CD14-positive monocyte (primary cell): ENCODE data around the gene DRAM2. TPM values are rescaled to one million over a fixed set of nuclear protein-coding genes. Genes with fewer than 3 reads are reported as not detected.

Source experiments
- DNase-seq, 3 donors: peaks; one replicate each; pipeline ENCODE4 v3.0.0-alpha.2; 2011 to 2022
- H2AFZ ChIP-seq: 2 replicates; pipeline ENCODE4 v1.6.0; 2012; ENCODE audit warnings: mild to moderate bottlenecking, low read depth, low read length, inconsistent platforms; ENCODE audit not compliant: insufficient read depth, poor library complexity, severe bottlenecking
- H3K27ac ChIP-seq, 2 donors: 1 replicate in 1 of 2; 2 replicates in 1 of 2; pipeline ENCODE4 v1.5.1; 2012 to 2013; ENCODE audit warnings: low read length in 2 of 2, control low read depth in 1 of 2, inconsistent platforms in 1 of 2, low read depth in 1 of 2, mild to moderate bottlenecking in 1 of 2
- H3K27me3 ChIP-seq, 2 donors: one replicate each; pipeline versions ENCODE4 v1.6.0 to v1.6.1; 2011 to 2013; ENCODE audit warnings: low read length in 2 of 2; ENCODE audit not compliant: control insufficient read depth in 2 of 2, insufficient read depth in 2 of 2
- H3K36me3 ChIP-seq, 2 donors: replicated peaks in 1 of 2; 1 replicate in 1 of 2; 2 replicates in 1 of 2; pipeline versions ENCODE4 v1.5.1 to v1.6.1; 2012 to 2013; ENCODE audit warnings: low read length in 2 of 2, control low read depth in 1 of 2, inconsistent platforms in 1 of 2, mild to moderate bottlenecking in 1 of 2; ENCODE audit not compliant: insufficient read depth in 2 of 2, control insufficient read depth in 1 of 2
- H3K4me1 ChIP-seq, 2 donors: 1 replicate in 1 of 2; 2 replicates in 1 of 2; pipeline versions ENCODE4 v1.5.1 to v1.6.1; 2012 to 2013; ENCODE audit warnings: low read length in 2 of 2, control low read depth in 1 of 2, inconsistent platforms in 1 of 2, mild to moderate bottlenecking in 1 of 2, moderate library complexity in 1 of 2; ENCODE audit not compliant: insufficient read depth in 2 of 2, control insufficient read depth in 1 of 2
- H3K4me2 ChIP-seq: replicated peaks from 2 replicates; pipeline ENCODE3; 2012; ENCODE audit warnings: low read length, moderate library complexity, mild to moderate bottlenecking; ENCODE audit not compliant: poor library complexity, severe bottlenecking; ENCODE audit errors: extremely low read depth
- H3K4me3 ChIP-seq, 3 experiments: fragments of 200-600 bp in 1 of 3; sonication (generic) in 1 of 3; replicated peaks in 1 of 3; 1 replicate in 2 of 3; 2 replicates in 1 of 3; pipeline ENCODE4 v1.5.1; 2011 to 2013; ENCODE audit warnings: low read length in 3 of 3, mild to moderate bottlenecking in 3 of 3, control low read depth in 2 of 3, low read depth in 2 of 3, inconsistent platforms in 1 of 3, moderate library complexity in 1 of 3
- H3K79me2 ChIP-seq: 2 replicates; pipeline ENCODE4 v1.6.0; 2012; ENCODE audit warnings: mild to moderate bottlenecking, control low read depth, inconsistent platforms, low read length, moderate library complexity; ENCODE audit not compliant: insufficient read depth
- H3K9ac ChIP-seq: 2 replicates; pipeline ENCODE4 v1.6.0; 2017; ENCODE audit warnings: low read length, mild to moderate bottlenecking; ENCODE audit not compliant: insufficient read depth, poor library complexity, severe bottlenecking
- H3K9me3 ChIP-seq, 2 donors: replicated peaks in 1 of 2; 1 replicate in 1 of 2; 2 replicates in 1 of 2; pipeline versions ENCODE4 v1.5.1 to v1.6.1; 2012 to 2013; ENCODE audit warnings: low read length in 2 of 2, control low read depth in 1 of 2; ENCODE audit not compliant: control insufficient read depth in 1 of 2, insufficient read depth in 1 of 2
- H4K20me1 ChIP-seq: 2 replicates; pipeline ENCODE4 v1.6.0; 2012; ENCODE audit warnings: mild to moderate bottlenecking, low read length, control low read depth, moderate library complexity; ENCODE audit not compliant: insufficient read depth
- H3K27ac Mint-ChIP-seq, 7 donors: one replicate each; pipeline ENCODE4 v1.8.0; 2020; ENCODE audit warnings: mild to moderate bottlenecking in 7 of 7, mixed read lengths in 7 of 7, moderate library complexity in 6 of 7, inconsistent platforms in 2 of 7
- H3K27me3 Mint-ChIP-seq, 3 donors: one replicate each; pipeline ENCODE4 v1.8.0; 2021 to 2022; ENCODE audit warnings: low read depth in 3 of 3, mild to moderate bottlenecking in 3 of 3, mixed read lengths in 3 of 3, moderate library complexity in 3 of 3, inconsistent platforms in 1 of 3
- H3K36me3 Mint-ChIP-seq, 2 donors: one replicate each; pipeline ENCODE4 v1.8.0; 2020; ENCODE audit warnings: mixed read lengths in 2 of 2, inconsistent platforms in 1 of 2, mild to moderate bottlenecking in 1 of 2
- H3K4me1 Mint-ChIP-seq: one replicate; pipeline ENCODE4 v1.8.0; 2020; ENCODE audit warnings: mild to moderate bottlenecking, mixed read lengths
- H3K4me3 Mint-ChIP-seq, 2 donors: one replicate each; pipeline ENCODE4 v1.8.0; 2020; ENCODE audit warnings: mild to moderate bottlenecking in 2 of 2, mixed read lengths in 2 of 2, moderate library complexity in 1 of 2
- H3K9me3 Mint-ChIP-seq, 7 donors: one replicate each; pipeline ENCODE4 v1.8.0; 2020 to 2022; ENCODE audit warnings: mixed read lengths in 7 of 7, mild to moderate bottlenecking in 6 of 7, moderate library complexity in 6 of 7, inconsistent platforms in 2 of 7
- WGBS: methylation state at CpG from one replicate; pipeline ENCODE4 v1.1.5; 2013; ENCODE audit warnings: missing lambda C conversion rate; ENCODE audit not compliant: insufficient coverage; 5-methylcytosine and 5-hydroxymethylcytosine counted together
- intact Hi-C, 2 donors: fragments of 100-400 bp; cut with micrococcal nuclease; formaldehyde crosslinking; loops; one replicate each; pipeline versions ENCODE4 v1.15.0 to v1.15.1; 2023
- polyA plus RNA-seq, 3 donors: library from polyadenylated mRNA; depleted of rRNA in 1 of 3; unstranded in 2 of 3; stranded (reverse) in 1 of 3; fragments of 300-500 nt in 2 of 3; fragments of >200 nt in 1 of 3; fragmentation: Illumina TruSeq in 2 of 3; gene quantifications; 1 replicate in 2 of 3; 2 replicates in 1 of 3; pipeline ENCODE4 v1.2.3, GENCODE V29; 2012 to 2021
- TF ChIP-seq, protein P1 (sequence below): fragments of 200-600 bp; IDR thresholded peaks from one replicate; pipeline ENCODE4 v1.8.0; 2022; ENCODE audit warnings: antibody characterized with exemption, mild to moderate bottlenecking

Gene DRAM2
- polyA plus RNA-seq, 3 donors = 85.9 to 204 (median 190) TPM

DNA sequence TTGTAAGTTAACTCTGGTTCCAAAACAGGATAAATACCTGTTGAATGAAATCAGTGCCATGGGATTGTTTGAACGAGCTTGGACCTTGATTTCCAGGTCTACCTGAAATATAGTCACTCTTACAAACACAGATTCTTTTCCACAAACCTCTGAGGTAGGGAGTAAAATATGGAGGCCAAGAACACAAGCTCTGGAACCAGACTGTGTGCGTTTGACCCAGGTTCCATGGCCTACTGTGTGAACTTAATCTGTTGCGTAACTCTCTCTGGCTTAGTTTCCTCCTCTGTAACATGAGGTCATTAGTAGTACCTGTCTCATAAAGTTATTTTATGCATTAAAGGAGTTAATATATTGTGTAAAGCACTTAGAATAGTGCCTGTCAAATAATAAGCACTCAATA lies 35.5 kb upstream of the DRAM2 start:
- Mint-ChIP-seq H3K27me3 (no peaks in the 10 kb centered on the region), H3K36me3 (peaks cover 78 to 80% of the 10 kb centered on the region in 2 donors), H3K9me3 (no peaks in the 10 kb centered on the region), H3K4me3 (no peak overlapping the region), H3K4me1 (peaks cover 2% of the 10 kb centered on the region), H3K27ac (no peak overlapping the region)
- WGBS = no CpG with 5 or more reads among the region's 3 CpGs
- no peak overlapping the region for H3K4me3 ChIP-seq
- H3K36me3 ChIP-seq = peaks cover 90 to 99% of the 10 kb centered on the region in 2 donors
- DNase-seq = no peak
- peaks cover 34% of the 10 kb centered on the region for H4K20me1 ChIP-seq
- no peak overlapping the region for H3K4me2 ChIP-seq
- H2AFZ ChIP-seq = no peak overlapping the region
- TF ChIP-seq, protein P1, sequence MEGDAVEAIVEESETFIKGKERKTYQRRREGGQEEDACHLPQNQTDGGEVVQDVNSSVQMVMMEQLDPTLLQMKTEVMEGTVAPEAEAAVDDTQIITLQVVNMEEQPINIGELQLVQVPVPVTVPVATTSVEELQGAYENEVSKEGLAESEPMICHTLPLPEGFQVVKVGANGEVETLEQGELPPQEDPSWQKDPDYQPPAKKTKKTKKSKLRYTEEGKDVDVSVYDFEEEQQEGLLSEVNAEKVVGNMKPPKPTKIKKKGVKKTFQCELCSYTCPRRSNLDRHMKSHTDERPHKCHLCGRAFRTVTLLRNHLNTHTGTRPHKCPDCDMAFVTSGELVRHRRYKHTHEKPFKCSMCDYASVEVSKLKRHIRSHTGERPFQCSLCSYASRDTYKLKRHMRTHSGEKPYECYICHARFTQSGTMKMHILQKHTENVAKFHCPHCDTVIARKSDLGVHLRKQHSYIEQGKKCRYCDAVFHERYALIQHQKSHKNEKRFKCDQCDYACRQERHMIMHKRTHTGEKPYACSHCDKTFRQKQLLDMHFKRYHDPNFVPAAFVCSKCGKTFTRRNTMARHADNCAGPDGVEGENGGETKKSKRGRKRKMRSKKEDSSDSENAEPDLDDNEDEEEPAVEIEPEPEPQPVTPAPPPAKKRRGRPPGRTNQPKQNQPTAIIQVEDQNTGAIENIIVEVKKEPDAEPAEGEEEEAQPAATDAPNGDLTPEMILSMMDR = no peak
- no peaks in the 10 kb centered on the region for H3K4me1 ChIP-seq
- peaks cover 3% of the 10 kb centered on the region for H3K79me2 ChIP-seq
- no peak overlapping the region for H3K27ac ChIP-seq
- intact Hi-C loops = no loop called here
- H3K9ac ChIP-seq = no peak overlapping the region
- H3K27me3 ChIP-seq = no peaks in the 10 kb centered on the region
- H3K9me3 ChIP-seq = no peaks in the 10 kb centered on the region

DNA sequence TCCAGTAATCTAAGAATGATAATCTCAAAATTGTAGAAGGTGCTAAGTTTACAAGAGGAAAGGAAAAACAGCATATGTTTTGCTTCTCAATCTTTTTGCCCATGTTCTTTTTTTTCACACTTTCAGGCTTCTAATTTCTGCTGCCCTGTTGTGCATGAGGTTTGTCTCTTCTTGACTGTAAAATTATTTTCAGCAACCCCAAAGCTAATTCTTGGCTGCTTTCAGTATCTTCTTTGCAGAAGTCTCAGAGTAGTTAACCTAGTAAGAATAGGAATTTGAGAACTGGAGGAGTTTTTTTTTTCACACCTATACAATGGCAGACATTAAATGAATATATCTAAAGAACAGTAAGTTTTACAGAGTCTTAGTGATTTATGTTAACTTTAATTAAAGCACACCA lies 34.2 kb upstream of the DRAM2 start:
- Mint-ChIP-seq H3K4me3 (no peak overlapping the region), H3K4me1 (no peaks in the 10 kb centered on the region), H3K27ac (peak overlapping the region in 1 of 7 donors; percentile 33), H3K9me3 (no peaks in the 10 kb centered on the region), H3K36me3 (peaks cover 75% of the 10 kb centered on the region in 2 donors), H3K27me3 (no peaks in the 10 kb centered on the region)
- Histone ChIP-seq H3K27me3 (no peaks in the 10 kb centered on the region), H2AFZ (no peak overlapping the region), H3K79me2 (peaks cover 3% of the 10 kb centered on the region), H3K4me3 (no peak overlapping the region), H3K36me3 (peaks cover 93 to 99% of the 10 kb centered on the region in 2 donors), H3K9ac (no peak overlapping the region), H4K20me1 (peaks cover 45% of the 10 kb centered on the region), H3K4me1 (no peaks in the 10 kb centered on the region), H3K27ac (no peak overlapping the region), H3K4me2 (no peak overlapping the region), H3K9me3 (no peaks in the 10 kb centered on the region)
- no peak for DNase-seq
- intact Hi-C loops = no loop called here
- TF ChIP-seq, protein P1 = no peak
